Endothelial cell (in vitro differentiated cells): Measurements from ENCODE around the gene RAE1. TPM values are rescaled to one million over a fixed set of nuclear protein-coding genes. Genes with fewer than 3 reads are reported as not detected.

Experiments used
- DNase-seq: peaks from one replicate; pipeline ENCODE4 v3.0.0; 2021; ENCODE audit warnings: low spot score
- H3K27ac Mint-ChIP-seq: one replicate; pipeline ENCODE4 v1.8.0; 2021; ENCODE audit warnings: mixed read lengths, inconsistent platforms; ENCODE audit not compliant: unreplicated experiment
- H3K27me3 Mint-ChIP-seq: one replicate; pipeline ENCODE4 v1.8.0; 2021; ENCODE audit warnings: mild to moderate bottlenecking, moderate library complexity, mixed read lengths, inconsistent platforms; ENCODE audit not compliant: unreplicated experiment
- H3K36me3 Mint-ChIP-seq: one replicate; pipeline ENCODE4 v1.8.0; 2021; ENCODE audit warnings: mild to moderate bottlenecking, low read depth, mixed read lengths, inconsistent platforms; ENCODE audit not compliant: unreplicated experiment
- H3K4me1 Mint-ChIP-seq: one replicate; pipeline ENCODE4 v1.8.0; 2021; ENCODE audit warnings: mild to moderate bottlenecking, mixed read lengths, inconsistent platforms; ENCODE audit not compliant: unreplicated experiment
- H3K4me3 Mint-ChIP-seq: one replicate; pipeline ENCODE4 v1.8.0; 2021; ENCODE audit warnings: mild to moderate bottlenecking, mixed read lengths, inconsistent platforms; ENCODE audit not compliant: unreplicated experiment
- H3K9me3 Mint-ChIP-seq: one replicate; pipeline ENCODE4 v1.8.0; 2021; ENCODE audit warnings: mixed read lengths, inconsistent platforms; ENCODE audit not compliant: unreplicated experiment
- total RNA-seq: library from RNA; stranded (reverse); fragmentation: NEBNext Ultra II Directional; extraction: Animal tissue kit (Norgen Biotek cat#: 25700); gene quantifications from one replicate; pipeline ENCODE4 v1.2.1, GENCODE V29; 2021; ENCODE audit not compliant: unreplicated experiment
- TF ChIP-seq, protein P1 (sequence below): fragments of 200-600 bp; sonication (generic); IDR thresholded peaks from one replicate; pipeline ENCODE4 v1.5.0; 2021; ENCODE audit warnings: antibody characterized with exemption; ENCODE audit not compliant: unreplicated experiment

The RAE1 gene
- total RNA-seq, 1 donor from 2014 or later: 32.1 TPM

DNA sequence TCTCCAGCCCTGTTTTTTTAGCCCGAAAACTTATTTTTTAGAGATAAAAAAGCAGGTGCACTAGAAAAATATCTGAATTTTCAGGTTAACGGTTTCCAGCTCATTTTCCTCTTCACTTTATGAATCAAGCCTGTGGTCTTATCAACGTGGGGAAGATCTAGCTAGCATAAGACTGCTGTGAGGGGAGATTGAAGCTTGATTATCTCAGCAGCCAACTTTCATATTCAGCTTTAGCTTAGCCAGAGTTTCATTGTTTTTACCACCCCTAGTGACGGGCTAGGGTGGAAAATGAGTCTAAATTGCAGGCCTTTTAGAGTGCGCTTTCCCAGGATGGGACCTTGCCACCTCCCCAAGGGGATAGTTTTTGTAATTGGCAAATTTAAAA is 28.2 kb downstream of the RAE1 start:
- H3K9me3 Mint-ChIP-seq: no peaks in the 10 kb centered on the region
- peaks cover 12% of the 10 kb centered on the region for H3K27me3 Mint-ChIP-seq
- H3K27ac Mint-ChIP-seq: no peak overlapping the region
- no peak overlapping the region for H3K4me3 Mint-ChIP-seq
- no peak for DNase-seq
- peaks cover 23% of the 10 kb centered on the region for H3K4me1 Mint-ChIP-seq
- peaks cover 34% of the 10 kb centered on the region for H3K36me3 Mint-ChIP-seq
- TF ChIP-seq, protein P1, sequence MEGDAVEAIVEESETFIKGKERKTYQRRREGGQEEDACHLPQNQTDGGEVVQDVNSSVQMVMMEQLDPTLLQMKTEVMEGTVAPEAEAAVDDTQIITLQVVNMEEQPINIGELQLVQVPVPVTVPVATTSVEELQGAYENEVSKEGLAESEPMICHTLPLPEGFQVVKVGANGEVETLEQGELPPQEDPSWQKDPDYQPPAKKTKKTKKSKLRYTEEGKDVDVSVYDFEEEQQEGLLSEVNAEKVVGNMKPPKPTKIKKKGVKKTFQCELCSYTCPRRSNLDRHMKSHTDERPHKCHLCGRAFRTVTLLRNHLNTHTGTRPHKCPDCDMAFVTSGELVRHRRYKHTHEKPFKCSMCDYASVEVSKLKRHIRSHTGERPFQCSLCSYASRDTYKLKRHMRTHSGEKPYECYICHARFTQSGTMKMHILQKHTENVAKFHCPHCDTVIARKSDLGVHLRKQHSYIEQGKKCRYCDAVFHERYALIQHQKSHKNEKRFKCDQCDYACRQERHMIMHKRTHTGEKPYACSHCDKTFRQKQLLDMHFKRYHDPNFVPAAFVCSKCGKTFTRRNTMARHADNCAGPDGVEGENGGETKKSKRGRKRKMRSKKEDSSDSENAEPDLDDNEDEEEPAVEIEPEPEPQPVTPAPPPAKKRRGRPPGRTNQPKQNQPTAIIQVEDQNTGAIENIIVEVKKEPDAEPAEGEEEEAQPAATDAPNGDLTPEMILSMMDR: no peak

DNA sequence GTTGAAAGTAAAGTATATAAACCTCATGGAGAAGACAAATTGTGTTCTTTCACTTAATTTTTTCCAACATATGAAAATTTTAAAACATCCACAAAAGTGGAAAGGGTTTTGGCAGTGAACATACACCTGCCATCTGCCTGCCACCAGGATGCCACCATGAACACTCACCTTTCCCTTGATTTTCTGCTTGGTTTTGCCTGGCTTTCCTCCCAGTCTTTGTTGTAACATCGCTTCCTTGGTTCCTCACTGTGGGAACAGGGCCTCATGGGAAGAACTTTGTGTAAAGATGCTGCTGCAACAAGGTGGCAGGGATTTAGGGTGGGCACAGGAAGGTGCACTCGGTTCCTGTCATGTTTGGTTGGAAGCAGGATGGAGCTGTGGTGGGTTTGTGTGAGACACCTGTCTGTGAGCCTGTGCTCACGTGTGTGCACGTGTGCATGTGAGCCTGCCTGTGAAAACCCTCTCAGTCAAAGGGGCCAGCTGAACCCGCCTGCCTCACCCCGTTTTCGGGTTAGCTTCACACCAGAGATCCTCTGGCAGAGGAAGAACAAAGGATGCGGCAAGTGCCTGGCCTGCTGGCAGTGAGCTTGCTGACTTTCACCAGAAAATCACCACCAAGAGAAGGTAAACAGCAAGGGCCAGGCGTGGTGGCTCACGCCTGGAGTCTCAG is 29.2 kb downstream of the RAE1 start:
- no peaks in the 10 kb centered on the region for H3K9me3 Mint-ChIP-seq
- peaks cover 9% of the 10 kb centered on the region for H3K27me3 Mint-ChIP-seq
- no peak for DNase-seq
- H3K27ac Mint-ChIP-seq: no peak overlapping the region
- TF ChIP-seq, protein P1: no peak
- H3K4me3 Mint-ChIP-seq: no peak overlapping the region
- peaks cover 29% of the 10 kb centered on the region for H3K36me3 Mint-ChIP-seq
- H3K4me1 Mint-ChIP-seq: peaks cover 17% of the 10 kb centered on the region

DNA sequence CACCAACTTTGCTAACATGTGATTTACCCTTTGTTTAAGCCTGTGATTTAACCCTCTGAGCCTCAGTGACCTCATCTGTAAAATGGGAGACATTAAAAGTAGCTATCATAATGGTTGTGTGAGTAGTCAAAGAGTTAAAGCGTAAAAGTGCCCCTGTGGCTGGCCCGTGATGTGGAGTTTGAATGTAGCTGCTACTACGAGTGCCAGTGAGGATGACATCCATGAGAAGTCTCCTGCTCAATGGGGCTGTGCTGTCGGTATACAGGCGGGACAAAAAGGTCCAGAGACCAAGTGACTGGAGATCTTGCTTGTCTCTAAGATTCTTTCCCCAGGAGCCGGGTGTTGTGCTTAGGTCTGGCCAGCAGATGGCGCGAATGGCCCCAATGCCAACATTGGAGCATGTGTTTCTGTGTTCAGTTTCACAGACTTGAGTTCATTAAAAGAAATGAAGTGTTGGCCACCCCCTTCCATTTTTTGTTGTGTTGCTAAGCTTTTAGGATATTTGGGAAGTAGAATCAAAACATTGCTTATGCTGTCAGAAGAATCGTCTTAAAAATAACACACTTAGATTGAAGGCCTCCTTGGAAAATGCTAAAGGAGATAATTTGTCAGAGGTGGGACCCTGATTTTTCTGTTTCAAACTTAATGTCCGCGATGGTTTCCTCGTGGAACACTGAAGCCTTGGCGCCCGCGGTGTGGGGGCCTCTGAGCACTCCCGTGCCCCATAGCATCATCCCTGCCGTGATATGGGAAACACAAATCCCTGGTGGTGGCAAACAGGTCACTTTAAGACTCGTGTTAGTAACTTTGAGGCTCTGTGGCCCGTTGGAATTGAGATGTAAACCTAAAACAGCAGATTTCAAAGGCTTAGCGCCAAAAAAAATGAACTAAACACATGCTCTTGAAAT is 30.8 kb downstream of the RAE1 start:
- TF ChIP-seq, protein P1: peak; percentile 85
- H3K27ac Mint-ChIP-seq: no peak overlapping the region
- DNase-seq: peak; percentile 87
- peaks cover 14% of the 10 kb centered on the region for H3K36me3 Mint-ChIP-seq
- H3K4me1 Mint-ChIP-seq: peaks cover 3% of the 10 kb centered on the region
- no peaks in the 10 kb centered on the region for H3K9me3 Mint-ChIP-seq
- H3K4me3 Mint-ChIP-seq: no peak overlapping the region
- peaks cover 4% of the 10 kb centered on the region for H3K27me3 Mint-ChIP-seq

DNA sequence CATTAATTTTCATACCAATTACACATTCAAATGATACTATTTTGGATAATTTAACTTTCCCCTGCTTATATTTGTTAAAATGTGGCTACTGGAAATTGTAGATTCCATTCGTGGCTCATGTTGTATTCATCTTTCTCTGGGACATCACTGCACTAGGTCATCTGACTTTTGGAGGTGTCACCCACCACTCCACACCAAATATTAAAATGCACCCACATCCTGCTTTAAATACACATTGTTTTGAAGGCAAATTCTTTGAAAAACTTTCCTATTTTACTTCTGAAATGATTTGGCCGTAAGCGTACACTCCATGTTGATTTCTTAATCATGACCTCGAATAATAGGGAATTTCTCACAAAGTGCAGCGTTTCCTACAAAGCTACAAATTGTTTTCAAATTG is 31.5 kb downstream of the RAE1 start:
- Mint-ChIP-seq H3K36me3 (peaks cover 10% of the 10 kb centered on the region), H3K4me1 (peaks cover 3% of the 10 kb centered on the region), H3K9me3 (no peaks in the 10 kb centered on the region), H3K4me3 (no peak overlapping the region), H3K27me3 (peaks cover 4% of the 10 kb centered on the region), H3K27ac (no peak overlapping the region)
- no peak for DNase-seq
- TF ChIP-seq, protein P1: no peak
